Left lung (tissue), 10 donors: ENCODE results near the gene CRLF2. TPM values are rescaled to one million over a fixed set of nuclear protein-coding genes. Genes with fewer than 3 reads are reported as not detected.
"Not testable (repeated sequence)": the region's sequence is repeated elsewhere in the genome, so short reads cannot be mapped to it uniquely, and the experiment has no call there.

Experiments used
- ATAC-seq: fragments of 200-7000 bp; cut with Tn5 transposase; one replicate; pipeline ENCODE4 v1.9.1; 2020; ENCODE audit warnings: moderate library complexity
- DNase-seq, 4 donors: peaks; one replicate each; pipeline ENCODE4 v3.0.0-alpha.2; 2013 to 2020
- H3K27ac ChIP-seq, 2 donors: fragments of 200-600 bp; sonication (generic) in 1 of 2; one replicate each; pipeline versions ENCODE4 v1.5.0 to v1.8.0; 2020 to 2021
- H3K27me3 ChIP-seq, 2 donors: fragments of 200-600 bp; sonication (generic) in 1 of 2; one replicate each; pipeline versions ENCODE4 v1.5.0 to v1.8.0; 2020 to 2021
- H3K36me3 ChIP-seq, 2 donors: fragments of 200-600 bp; sonication (generic) in 1 of 2; one replicate each; pipeline versions ENCODE4 v1.5.0 to v1.8.0; 2020 to 2021
- H3K4me1 ChIP-seq, 2 donors: fragments of 200-600 bp; one replicate each; pipeline ENCODE4 v1.8.0; 2021
- H3K4me3 ChIP-seq, 2 donors: fragments of 200-600 bp; sonication (generic) in 1 of 2; one replicate each; pipeline versions ENCODE4 v1.5.0 to v1.8.0; 2020 to 2021; ENCODE audit warnings: mild to moderate bottlenecking in 1 of 2
- H3K9me3 ChIP-seq, 2 donors: fragments of 200-600 bp; sonication (generic) in 1 of 2; one replicate each; pipeline versions ENCODE4 v1.5.0 to v1.8.0; 2020 to 2021
- intact Hi-C, 2 donors: fragments of 100-400 bp; cut with DNase I; formaldehyde crosslinking; loops; one replicate each; pipeline versions ENCODE4 v1.11.2 to v1.14.2; 2022
- polyA plus RNA-seq, 6 donors: library from polyadenylated mRNA; unstranded; fragments of 120-200 nt; gene quantifications; one replicate each; pipeline ENCODE4 v1.2.1, GENCODE V29; 2013; ENCODE audit not compliant: insufficient read length in 6 of 6
- total RNA-seq, 2 donors: library from RNA; stranded (reverse); fragmentation: NEBNext Ultra II Directional; extraction: Animal tissue kit (Norgen Biotek cat#: 25700); gene quantifications; one replicate each; pipeline ENCODE4 v1.2.1, GENCODE V29; 2021
- TF ChIP-seq, protein P1 (sequence below), 2 donors: fragments of 200-600 bp; sonication (generic) in 1 of 2; IDR thresholded peaks; one replicate each; pipeline versions ENCODE4 v1.5.0 to v1.8.0; 2021; ENCODE audit warnings: antibody characterized with exemption in 2 of 2
- donor health status: DM: no; HTN: yes; CAD: no.
- donor health status: DM: no; HTN: no; CAD: no.

Gene CRLF2
- total and polyA plus RNA-seq, 8 donors, result 0.08 to 0.58 (median 0.11) TPM; not detected in 3

DNA sequence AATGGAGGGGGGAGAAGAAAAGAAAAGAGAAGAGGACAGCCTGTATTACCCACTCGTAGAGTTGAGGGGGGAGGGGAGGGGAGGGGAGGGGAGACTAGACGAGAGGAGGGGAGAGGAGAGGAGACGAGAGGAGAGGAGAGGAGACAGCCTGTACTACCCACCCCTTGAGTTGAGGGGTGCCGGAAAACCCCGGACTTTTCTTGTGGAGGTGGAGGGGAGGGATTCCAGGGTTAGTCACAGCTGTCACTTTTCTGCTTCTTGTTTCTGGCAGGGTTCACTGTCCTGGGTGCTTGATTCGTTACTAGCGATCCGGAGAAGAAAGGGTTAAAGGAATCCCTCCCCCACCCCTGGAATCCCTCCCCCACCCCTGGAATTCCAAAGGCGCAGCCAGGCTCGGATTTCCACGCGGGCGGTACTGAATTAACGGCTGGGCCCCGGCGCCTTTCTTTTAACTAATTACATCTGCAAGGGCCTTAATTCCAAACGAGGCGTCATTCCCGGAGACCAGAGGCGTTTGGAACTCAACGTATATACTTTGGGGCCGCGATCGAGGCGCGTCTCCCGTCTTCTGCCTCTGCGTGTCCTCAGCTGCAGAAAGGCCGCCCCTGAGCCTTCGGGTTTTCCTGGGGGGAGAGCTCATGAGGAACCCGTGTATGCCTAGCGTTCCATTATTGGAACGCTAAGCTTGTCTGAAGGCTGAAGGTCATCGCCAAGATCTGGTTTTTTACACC lies 36.0 kb upstream of the CRLF2 start:
- intact Hi-C loops, result no loop called here
- peaks cover 4 to 35% of the 10 kb centered on the region in 2 donors for H3K4me1 ChIP-seq
- no peaks in the 10 kb centered on the region for H3K36me3 ChIP-seq
- H3K27me3 ChIP-seq, result peaks cover 0 to 31% of the 10 kb centered on the region in 2 donors
- H3K9me3 ChIP-seq, result no peaks in the 10 kb centered on the region
- peak overlapping the region; percentile 62 to 94 for H3K27ac ChIP-seq
- TF ChIP-seq, protein P1, sequence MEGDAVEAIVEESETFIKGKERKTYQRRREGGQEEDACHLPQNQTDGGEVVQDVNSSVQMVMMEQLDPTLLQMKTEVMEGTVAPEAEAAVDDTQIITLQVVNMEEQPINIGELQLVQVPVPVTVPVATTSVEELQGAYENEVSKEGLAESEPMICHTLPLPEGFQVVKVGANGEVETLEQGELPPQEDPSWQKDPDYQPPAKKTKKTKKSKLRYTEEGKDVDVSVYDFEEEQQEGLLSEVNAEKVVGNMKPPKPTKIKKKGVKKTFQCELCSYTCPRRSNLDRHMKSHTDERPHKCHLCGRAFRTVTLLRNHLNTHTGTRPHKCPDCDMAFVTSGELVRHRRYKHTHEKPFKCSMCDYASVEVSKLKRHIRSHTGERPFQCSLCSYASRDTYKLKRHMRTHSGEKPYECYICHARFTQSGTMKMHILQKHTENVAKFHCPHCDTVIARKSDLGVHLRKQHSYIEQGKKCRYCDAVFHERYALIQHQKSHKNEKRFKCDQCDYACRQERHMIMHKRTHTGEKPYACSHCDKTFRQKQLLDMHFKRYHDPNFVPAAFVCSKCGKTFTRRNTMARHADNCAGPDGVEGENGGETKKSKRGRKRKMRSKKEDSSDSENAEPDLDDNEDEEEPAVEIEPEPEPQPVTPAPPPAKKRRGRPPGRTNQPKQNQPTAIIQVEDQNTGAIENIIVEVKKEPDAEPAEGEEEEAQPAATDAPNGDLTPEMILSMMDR (IDR thresholded peaks at IDR 0.05), result no peak
- peak overlapping the region in 1 of 2 donors; percentile 26 for H3K4me3 ChIP-seq
- DNase-seq (peak in 1 of 4 donors; percentile 76), ATAC-seq (peak; percentile 24)

DNA sequence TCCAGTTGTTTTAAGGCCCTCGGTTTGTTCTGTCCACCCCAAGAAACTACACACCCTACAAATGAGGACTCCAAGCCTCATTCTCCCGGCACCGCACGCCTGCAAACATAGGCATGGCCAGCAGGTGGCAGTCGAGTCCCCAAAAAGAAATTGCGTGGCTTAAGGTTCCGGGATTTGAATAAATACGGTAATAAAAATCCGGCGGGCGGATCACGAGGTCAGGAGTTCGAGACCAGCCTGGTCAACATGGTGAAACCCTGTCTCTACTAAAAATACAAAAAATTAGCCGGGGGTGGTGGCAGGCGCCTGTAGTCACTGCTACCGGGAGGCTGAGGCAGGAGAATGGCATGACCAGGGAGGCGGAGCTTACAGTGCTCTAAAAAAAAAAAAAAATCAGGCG lies 34.4 kb upstream of the CRLF2 start:
- Histone ChIP-seq H3K9me3 (no peaks in the 10 kb centered on the region), H3K4me3 (no peak overlapping the region), H3K27ac (no peak overlapping the region), H3K36me3 (no peaks in the 10 kb centered on the region), H3K27me3 (peaks cover 0 to 31% of the 10 kb centered on the region in 2 donors), H3K4me1 (peaks cover 4 to 41% of the 10 kb centered on the region in 2 donors)
- DNase-seq, result peak; percentile 17 to 90 (median 50)
- intact Hi-C loops, result no loop called here
- ATAC-seq, result peak; percentile 80
- TF ChIP-seq, protein P1 (IDR thresholded peaks at IDR 0.05), result peak; percentile 73 to 95

DNA sequence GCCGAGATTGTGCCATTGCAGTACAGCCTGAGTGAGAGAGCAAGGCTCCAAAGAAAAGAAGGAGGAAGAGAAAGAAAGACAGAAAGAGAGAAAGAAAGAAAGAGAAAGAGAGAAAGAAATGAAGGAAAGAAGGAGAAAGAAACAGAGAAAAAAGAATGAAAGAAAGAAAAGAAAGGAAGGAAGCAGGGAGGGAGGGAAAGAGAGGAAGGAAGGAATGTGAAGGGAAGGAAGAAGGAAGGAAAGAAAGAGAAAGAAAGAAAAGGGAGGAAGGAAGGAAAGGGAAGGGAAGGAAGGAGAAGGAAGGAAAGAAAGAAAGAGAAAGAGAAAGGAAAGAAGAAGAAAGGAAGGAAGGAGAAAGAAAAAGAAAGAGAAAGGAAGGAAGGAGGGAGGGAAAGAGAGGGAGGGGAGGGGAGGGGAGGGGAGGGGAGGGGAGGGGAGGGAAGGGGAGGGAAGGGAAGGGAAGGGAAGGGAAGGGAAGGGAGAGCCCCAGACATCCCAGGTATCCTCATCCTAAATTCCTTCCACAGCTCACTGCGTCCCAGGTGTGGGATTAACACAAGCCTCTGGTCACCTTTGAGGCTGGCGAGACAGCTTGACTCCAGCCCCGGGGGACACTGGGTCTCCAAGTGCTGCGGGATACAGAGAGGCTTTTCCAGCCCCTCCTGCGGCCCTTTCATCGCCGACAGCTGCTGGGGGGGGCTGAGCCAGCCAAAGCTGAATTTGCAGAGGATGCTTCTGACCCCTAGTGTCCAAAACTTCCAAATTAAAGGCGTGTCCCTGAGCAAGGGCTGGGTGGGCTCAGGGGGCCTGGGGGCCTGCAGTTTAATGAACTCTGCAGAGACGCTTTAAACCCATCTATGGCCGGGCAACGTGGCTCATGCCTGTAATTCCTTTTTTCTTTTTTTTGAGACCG lies 32.0 kb upstream of the CRLF2 start:
- ATAC-seq (no peak), DNase-seq (no peak)
- Histone ChIP-seq H3K27me3 (peaks cover 0 to 23% of the 10 kb centered on the region in 2 donors), H3K9me3 (no peaks in the 10 kb centered on the region), H3K4me1 (peaks cover 4 to 38% of the 10 kb centered on the region in 2 donors), H3K36me3 (no peaks in the 10 kb centered on the region), H3K4me3 (no peak overlapping the region), H3K27ac (no peak overlapping the region)
- TF ChIP-seq, protein P1 (IDR thresholded peaks at IDR 0.05), result no peak
- intact Hi-C loops, result no loop called here

DNA sequence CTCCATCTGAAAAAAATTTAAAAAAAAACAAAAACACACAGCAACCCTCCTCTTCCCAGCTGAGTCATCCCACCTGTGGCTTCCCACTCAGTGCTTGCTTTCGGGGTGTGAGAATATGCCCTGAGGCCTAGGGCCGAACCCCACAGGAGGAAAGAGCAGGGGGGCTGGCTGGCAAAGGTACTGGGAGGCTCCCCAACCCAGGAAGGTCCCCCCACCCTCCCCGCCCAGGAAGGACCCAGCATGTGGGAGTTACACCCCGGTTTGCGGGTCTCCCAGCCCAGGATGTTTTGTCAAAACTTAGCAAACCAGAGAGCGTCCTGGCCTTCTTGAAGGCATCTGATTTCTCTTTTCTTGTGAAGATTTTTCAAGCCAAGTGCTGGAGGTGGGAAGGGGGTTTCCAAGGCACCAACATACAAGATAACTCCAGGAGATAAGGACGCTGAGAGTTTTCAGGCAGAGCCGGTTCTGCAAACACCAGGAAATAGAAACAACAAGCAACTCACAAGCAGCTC lies 30.5 kb upstream of the CRLF2 start:
- intact Hi-C loops, result no loop called here
- Histone ChIP-seq H3K4me3 (no peak overlapping the region), H3K4me1 (peaks cover 0 to 26% of the 10 kb centered on the region in 2 donors), H3K9me3 (no peaks in the 10 kb centered on the region), H3K27ac (no peak overlapping the region), H3K27me3 (peaks cover 0 to 12% of the 10 kb centered on the region in 2 donors), H3K36me3 (no peaks in the 10 kb centered on the region)
- ATAC-seq, result no peak
- TF ChIP-seq, protein P1 (IDR thresholded peaks at IDR 0.05), result no peak
- DNase-seq, result no peak

DNA sequence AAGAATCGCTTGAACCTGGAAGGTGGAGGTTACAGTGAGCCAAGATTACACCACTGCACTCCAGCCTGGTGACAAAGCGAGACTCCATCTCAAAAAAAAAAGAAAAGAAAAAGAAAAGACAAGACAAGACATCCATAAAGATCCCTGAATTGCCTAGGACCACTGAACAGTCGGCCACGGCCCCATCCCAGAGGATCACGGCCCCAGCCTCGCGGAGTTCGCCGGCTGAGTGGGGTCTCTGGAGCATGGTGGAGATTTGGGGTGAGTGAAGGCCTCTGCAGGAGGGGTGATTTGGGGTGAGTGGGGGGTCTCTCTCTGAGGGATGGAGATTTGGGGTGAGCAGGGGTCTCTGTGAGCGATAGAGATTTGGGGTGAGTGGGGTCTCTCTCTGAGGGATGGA lies 28.1 kb upstream of the CRLF2 start:
- H3K36me3 ChIP-seq, intact Hi-C loops, H3K27ac ChIP-seq, H3K27me3 ChIP-seq, ATAC-seq, H3K4me3 ChIP-seq, H3K9me3 ChIP-seq: not testable (repeated sequence)
- peak in 1 of 4 donors; percentile 58 for DNase-seq
- H3K4me1 ChIP-seq, result peaks cover 0 to 14% of the 10 kb centered on the region in 2 donors
